CD1c-positive myeloid dendritic cell (primary cell): ENCODE data around the gene NPFF.
A peak's percentile ranks its signal among the peaks of the same experiment; 100 is the strongest.

Source experiments
- DNase-seq: peaks from one replicate; pipeline ENCODE4 v3.0.0-alpha.2; 2016; ENCODE audit errors: extremely low spot score

Gene NPFF

DNA sequence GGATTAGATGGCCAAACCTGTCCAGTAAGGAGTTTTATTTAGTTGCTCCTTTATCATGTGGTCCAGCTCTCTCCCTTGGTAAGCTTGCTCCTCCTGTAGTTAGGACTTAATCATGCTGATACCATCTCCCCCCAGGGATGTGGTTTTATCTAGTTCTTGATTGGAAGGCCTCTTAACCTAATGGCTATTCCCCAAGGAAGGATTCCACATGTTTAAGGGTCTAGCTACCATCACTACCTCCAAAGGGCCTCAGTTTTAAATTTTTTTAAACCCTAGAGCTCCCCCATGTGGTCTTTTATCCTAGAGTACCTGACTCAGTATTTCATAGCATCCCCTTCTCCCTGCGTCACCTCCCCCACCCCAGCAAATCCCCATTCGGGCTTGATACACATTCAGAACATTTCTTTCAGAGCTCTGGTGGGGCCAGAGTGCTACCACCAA is 30.5 kb downstream of the NPFF start:
- DNase-seq = no peak

GRCh38 chr12:53474819-53475218 is 32.5 kb downstream of the NPFF start:
- peak; percentile 37 for DNase-seq

DNA sequence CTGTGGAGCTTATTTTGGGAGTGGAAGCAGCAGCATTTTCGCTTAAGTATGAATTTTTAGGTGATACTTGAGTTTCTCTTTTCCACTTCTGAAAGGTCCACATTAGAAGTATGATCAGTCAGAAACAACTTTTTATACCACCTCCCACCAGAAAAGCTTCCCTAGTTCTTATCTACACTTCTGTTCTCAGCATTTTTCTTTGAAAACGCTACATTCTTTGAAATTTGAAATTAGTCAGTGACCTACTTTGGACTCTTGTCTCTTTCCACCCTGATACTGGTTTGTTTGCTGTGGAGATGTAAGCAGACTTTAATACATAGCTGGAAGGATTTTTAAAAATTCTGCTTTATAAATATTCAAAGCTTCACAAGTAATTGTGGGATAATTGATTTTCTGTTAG is 33.2 kb downstream of the NPFF start:
- no peak for DNase-seq

GRCh38 chr12:53472056-53472582 is 35.2 kb downstream of the NPFF start:
- no peak for DNase-seq

- DNase-seq = no peak
Observed at GRCh38 chr12:53468282-53468681, 39.0 kb downstream of the NPFF start.

- DNase-seq = no peak
Observed at GRCh38 chr12:53467880-53468279, 39.4 kb downstream of the NPFF start.

GRCh38 chr12:53467082-53467481 is 40.2 kb downstream of the NPFF start:
- DNase-seq = no peak

- no peak for DNase-seq
Observed at GRCh38 chr12:53466640-53467039, 40.6 kb downstream of the NPFF start.

- DNase-seq = peak; percentile 36
Observed at GRCh38 chr12:53465679-53466078, 41.6 kb downstream of the NPFF start.

- no peak for DNase-seq
Observed at GRCh38 chr12:53464685-53465418, 42.4 kb downstream of the NPFF start.

DNA sequence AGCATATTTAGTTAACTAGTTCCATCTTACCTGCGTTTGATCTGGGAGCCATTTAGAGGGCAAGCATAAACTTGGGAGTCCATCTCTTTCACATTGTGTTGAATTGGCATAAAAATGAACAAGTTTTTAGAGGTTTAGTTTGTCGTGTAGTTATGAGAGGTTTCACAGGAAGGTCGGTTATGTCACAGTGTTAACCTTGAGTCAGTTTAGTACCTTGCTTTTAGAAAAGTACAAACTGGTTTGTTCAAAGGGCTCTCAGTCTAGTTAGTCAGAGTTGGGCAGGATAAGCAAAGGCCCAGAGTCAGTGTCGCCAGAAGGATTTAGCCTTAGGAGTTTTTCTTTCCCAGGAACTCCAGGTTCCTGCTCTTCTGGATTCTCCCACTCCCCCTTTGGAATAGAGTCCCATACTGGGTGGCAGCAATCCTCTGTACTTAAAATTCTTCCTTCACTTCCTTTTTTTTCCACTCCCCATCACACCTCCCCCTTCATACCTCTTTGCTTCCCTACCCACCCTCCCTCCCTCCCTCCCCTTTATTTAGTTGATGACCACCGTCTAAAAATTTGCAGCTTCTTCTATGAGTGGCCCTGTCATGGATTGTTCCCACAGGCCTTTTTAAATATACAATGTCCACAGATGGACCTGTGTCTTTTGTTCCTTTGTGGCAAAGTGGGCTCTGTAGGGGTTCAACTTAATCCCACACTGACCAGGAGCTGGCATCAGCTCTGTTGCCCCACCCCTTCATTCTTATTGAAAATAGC is 43.3 kb downstream of the NPFF start:
- DNase-seq = no peak

DNA sequence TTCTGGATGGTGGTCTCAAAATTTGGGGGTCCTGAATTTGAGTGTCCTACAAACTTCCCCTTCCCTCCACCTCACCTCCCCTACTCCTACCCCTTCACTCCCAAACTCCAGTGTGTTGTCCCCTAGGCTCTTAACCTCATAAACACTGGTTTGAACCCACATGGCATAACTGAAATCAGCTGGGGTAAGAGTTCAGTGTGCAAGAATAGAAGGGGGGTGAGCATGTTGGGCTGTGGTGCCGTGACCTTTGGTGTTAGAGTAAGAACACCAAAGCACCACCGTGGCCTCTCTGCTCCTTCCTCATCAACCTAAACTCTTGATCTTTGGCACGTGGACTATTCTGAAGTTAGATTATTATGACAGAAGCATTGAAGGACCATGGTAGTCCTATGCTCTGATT is 44.3 kb downstream of the NPFF start:
- no peak for DNase-seq

- DNase-seq = no peak
Observed at GRCh38 chr12:53461591-53461990, 45.7 kb downstream of the NPFF start.

DNA sequence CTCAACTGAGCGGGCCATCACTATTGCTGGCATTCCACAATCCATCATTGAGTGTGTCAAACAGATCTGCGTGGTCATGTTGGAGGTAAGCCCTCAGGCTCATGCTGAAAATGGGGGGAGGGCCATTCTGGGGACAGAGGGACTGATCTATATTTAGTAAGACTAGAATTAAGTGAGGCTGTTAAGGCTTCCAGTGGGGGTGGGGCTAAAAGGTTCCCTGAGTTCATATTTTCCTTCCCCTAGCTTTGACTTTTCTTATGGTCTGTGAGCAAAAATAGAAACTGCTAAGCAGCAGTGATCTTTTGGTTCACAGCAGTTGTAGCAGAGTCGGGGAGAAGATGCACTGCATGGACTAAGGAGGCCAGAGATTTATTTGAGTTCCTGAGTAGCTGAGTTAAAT is 46.2 kb downstream of the NPFF start:
- no peak for DNase-seq

- DNase-seq = no peak
Observed at GRCh38 chr12:53459097-53459496, 48.2 kb downstream of the NPFF start.
